CD4-positive, CD25-positive, alpha-beta regulatory T cell (primary cell): ENCODE results near the gene LRRTM3. TPM values are rescaled to one million over a fixed set of nuclear protein-coding genes. Genes with fewer than 3 reads are reported as not detected.

Experiments used
- ATAC-seq, 2 donors: fragments of 150-1000 bp; cut with Tn5 transposase; one replicate each; pipeline ENCODE4 v1.10.0; 2021; ENCODE audit warnings: low read depth in 2 of 2, moderate number of reproducible peaks in 2 of 2, moderate library complexity in 1 of 2
- DNase-seq, 3 donors: peaks; one replicate each; pipeline versions ENCODE4 v3.0.0 to v3.0.0-alpha.2; 2012 to 2022; ENCODE audit warnings: mixed read lengths in 1 of 3
- H3K27ac ChIP-seq: one replicate; pipeline ENCODE4 v1.7.0; 2013; ENCODE audit warnings: mild to moderate bottlenecking, low read length; ENCODE audit not compliant: insufficient read depth, poor library complexity, severe bottlenecking
- H3K27me3 ChIP-seq: one replicate; pipeline ENCODE4 v1.7.0; 2013; ENCODE audit warnings: low read length; ENCODE audit not compliant: control insufficient read depth, insufficient read depth
- H3K36me3 ChIP-seq: one replicate; pipeline ENCODE4 v1.7.0; 2013; ENCODE audit warnings: mild to moderate bottlenecking, low read length, moderate library complexity; ENCODE audit not compliant: control insufficient read depth, insufficient read depth
- H3K4me1 ChIP-seq: 2 replicates; pipeline ENCODE4 v1.7.0; 2013; ENCODE audit warnings: mild to moderate bottlenecking, low read length; ENCODE audit not compliant: insufficient read depth, control insufficient read depth, poor library complexity, severe bottlenecking
- H3K4me3 ChIP-seq: one replicate; pipeline ENCODE4 v1.7.0; 2013; ENCODE audit warnings: low read depth, mild to moderate bottlenecking, low read length, moderate library complexity
- H3K9me3 ChIP-seq, 2 experiments: 1 replicate in 1 of 2; 2 replicates in 1 of 2; pipeline ENCODE4 v1.7.0; 2013; ENCODE audit warnings: low read length in 2 of 2, mild to moderate bottlenecking in 1 of 2, moderate library complexity in 1 of 2; ENCODE audit not compliant: control insufficient read depth in 2 of 2
- H3K27ac Mint-ChIP-seq, 3 donors: one replicate each; pipeline ENCODE4 v1.8.0; 2020 to 2022; ENCODE audit warnings: mild to moderate bottlenecking in 3 of 3, mixed read lengths in 3 of 3, moderate library complexity in 2 of 3
- H3K27me3 Mint-ChIP-seq: one replicate; pipeline ENCODE4 v1.8.0; 2022; ENCODE audit warnings: mild to moderate bottlenecking, mixed read lengths
- H3K36me3 Mint-ChIP-seq: one replicate; pipeline ENCODE4 v1.8.0; 2020; ENCODE audit warnings: mixed read lengths
- H3K4me1 Mint-ChIP-seq, 4 donors: one replicate each; pipeline ENCODE4 v1.8.0; 2020 to 2022; ENCODE audit warnings: mixed read lengths in 4 of 4, mild to moderate bottlenecking in 1 of 4
- H3K4me3 Mint-ChIP-seq, 4 donors: one replicate each; pipeline ENCODE4 v1.8.0; 2020 to 2022; ENCODE audit warnings: mild to moderate bottlenecking in 4 of 4, mixed read lengths in 4 of 4, moderate library complexity in 3 of 4
- H3K9me3 Mint-ChIP-seq, 7 donors: one replicate each; pipeline ENCODE4 v1.8.0; 2020 to 2022; ENCODE audit warnings: mixed read lengths in 7 of 7, mild to moderate bottlenecking in 3 of 7, moderate library complexity in 2 of 7
- polyA plus RNA-seq, 4 donors: library from polyadenylated mRNA; unstranded; fragments of 300-500 nt; fragmentation: Illumina TruSeq; gene quantifications; one replicate each; pipeline ENCODE4 v1.2.3, GENCODE V29; 2021
- total RNA-seq: library from RNA; stranded (reverse); gene quantifications from one replicate; pipeline ENCODE4 v1.2.3, GENCODE V29; 2022

The LRRTM3 gene
- total and polyA plus RNA-seq, 5 donors from 2014 or later: not detected

- no peaks in the 10 kb centered on the region for H3K4me1 Mint-ChIP-seq
- peaks cover 4% of the 10 kb centered on the region for H3K27me3 Mint-ChIP-seq
- DNase-seq: no peak
- H3K27ac ChIP-seq: no peak overlapping the region
- H3K9me3 ChIP-seq: no peaks in the 10 kb centered on the region
- H3K27ac Mint-ChIP-seq: no peak overlapping the region
- no peak for ATAC-seq
- H3K36me3 ChIP-seq: no peaks in the 10 kb centered on the region
- H3K9me3 Mint-ChIP-seq: peaks cover 0 to 5% (median 0%) of the 10 kb centered on the region in 7 donors
- H3K4me1 ChIP-seq: no peaks in the 10 kb centered on the region
- no peaks in the 10 kb centered on the region for H3K27me3 ChIP-seq
- no peak overlapping the region for H3K4me3 Mint-ChIP-seq
- H3K4me3 ChIP-seq: no peak overlapping the region
- no peaks in the 10 kb centered on the region for H3K36me3 Mint-ChIP-seq
These were observed 175.1 kb downstream of the LRRTM3 start for GRCh38 chr10:67100951-67101350.

- Histone ChIP-seq H3K9me3 (no peaks in the 10 kb centered on the region), H3K4me3 (no peak overlapping the region), H3K4me1 (no peaks in the 10 kb centered on the region), H3K36me3 (no peaks in the 10 kb centered on the region), H3K27me3 (no peaks in the 10 kb centered on the region), H3K27ac (no peak overlapping the region)
- Mint-ChIP-seq H3K9me3 (no peaks in the 10 kb centered on the region), H3K27ac (no peak overlapping the region), H3K27me3 (no peaks in the 10 kb centered on the region), H3K4me1 (no peaks in the 10 kb centered on the region), H3K36me3 (no peaks in the 10 kb centered on the region), H3K4me3 (no peak overlapping the region)
- ATAC-seq (no peak), DNase-seq (no peak)
These were observed 181.8 kb downstream of the LRRTM3 start for GRCh38 chr10:67107670-67108069.

- H3K4me1 ChIP-seq: no peaks in the 10 kb centered on the region
- Mint-ChIP-seq H3K9me3 (no peaks in the 10 kb centered on the region), H3K4me3 (no peak overlapping the region), H3K36me3 (no peaks in the 10 kb centered on the region), H3K27ac (no peak overlapping the region), H3K27me3 (no peaks in the 10 kb centered on the region), H3K4me1 (no peaks in the 10 kb centered on the region)
- no peak for DNase-seq
- no peaks in the 10 kb centered on the region for H3K27me3 ChIP-seq
- H3K27ac ChIP-seq: no peak overlapping the region
- H3K4me3 ChIP-seq: no peak overlapping the region
- no peaks in the 10 kb centered on the region for H3K36me3 ChIP-seq
- no peaks in the 10 kb centered on the region for H3K9me3 ChIP-seq
- no peak for ATAC-seq
These were observed 184.4 kb downstream of the LRRTM3 start for GRCh38 chr10:67110286-67110685.

- no peaks in the 10 kb centered on the region for H3K27me3 Mint-ChIP-seq
- no peak overlapping the region for H3K4me3 Mint-ChIP-seq
- no peaks in the 10 kb centered on the region for H3K9me3 ChIP-seq
- no peaks in the 10 kb centered on the region for H3K27me3 ChIP-seq
- no peak overlapping the region for H3K27ac ChIP-seq
- H3K4me3 ChIP-seq: no peak overlapping the region
- H3K4me1 Mint-ChIP-seq: no peaks in the 10 kb centered on the region
- H3K36me3 ChIP-seq: no peaks in the 10 kb centered on the region
- no peaks in the 10 kb centered on the region for H3K36me3 Mint-ChIP-seq
- DNase-seq: no peak
- H3K27ac Mint-ChIP-seq: no peak overlapping the region
- no peak for ATAC-seq
- no peaks in the 10 kb centered on the region for H3K4me1 ChIP-seq
- H3K9me3 Mint-ChIP-seq: no peaks in the 10 kb centered on the region
These were observed 186.9 kb downstream of the LRRTM3 start for GRCh38 chr10:67112765-67113164.

GRCh38 chr10:67114945-67115344 lies 189.1 kb downstream of the LRRTM3 start:
- no peak overlapping the region for H3K27ac ChIP-seq
- H3K9me3 ChIP-seq: no peaks in the 10 kb centered on the region
- no peak for ATAC-seq
- no peak overlapping the region for H3K4me3 ChIP-seq
- H3K4me1 Mint-ChIP-seq: no peaks in the 10 kb centered on the region
- H3K27ac Mint-ChIP-seq: no peak overlapping the region
- DNase-seq: no peak
- no peak overlapping the region for H3K4me3 Mint-ChIP-seq
- H3K27me3 ChIP-seq: no peaks in the 10 kb centered on the region
- H3K36me3 Mint-ChIP-seq: no peaks in the 10 kb centered on the region
- H3K27me3 Mint-ChIP-seq: no peaks in the 10 kb centered on the region
- no peaks in the 10 kb centered on the region for H3K4me1 ChIP-seq
- H3K36me3 ChIP-seq: no peaks in the 10 kb centered on the region
- no peaks in the 10 kb centered on the region for H3K9me3 Mint-ChIP-seq

DNA sequence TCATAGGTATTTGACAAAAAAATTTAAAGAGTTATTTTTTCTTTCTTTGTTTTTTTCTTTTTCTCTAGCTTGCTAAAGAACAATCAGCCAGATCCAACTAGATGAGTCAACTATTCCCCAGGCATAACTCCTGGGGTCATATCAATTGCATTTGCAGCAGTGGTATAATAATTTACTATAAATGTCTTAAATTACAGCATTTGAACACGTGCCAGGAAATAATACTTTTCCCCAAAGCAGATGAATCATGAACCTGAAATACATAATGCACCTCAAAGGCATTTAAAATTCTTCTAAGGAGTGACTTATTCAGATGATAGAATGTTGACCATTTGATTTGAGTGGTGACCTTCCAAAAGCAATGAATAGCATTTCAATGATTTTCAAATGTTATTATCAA lies 190.1 kb downstream of the LRRTM3 start:
- Histone ChIP-seq H3K9me3 (no peaks in the 10 kb centered on the region), H3K4me1 (no peaks in the 10 kb centered on the region), H3K27ac (no peak overlapping the region), H3K36me3 (no peaks in the 10 kb centered on the region), H3K27me3 (no peaks in the 10 kb centered on the region), H3K4me3 (no peak overlapping the region)
- Mint-ChIP-seq H3K4me1 (no peaks in the 10 kb centered on the region), H3K9me3 (peaks cover 0 to under 1% (median 0%) of the 10 kb centered on the region in 7 donors), H3K4me3 (no peak overlapping the region), H3K36me3 (no peaks in the 10 kb centered on the region), H3K27me3 (no peaks in the 10 kb centered on the region), H3K27ac (no peak overlapping the region)
- no peak for DNase-seq
- ATAC-seq: no peak

GRCh38 chr10:67119651-67120050 lies 193.8 kb downstream of the LRRTM3 start:
- Mint-ChIP-seq H3K27me3 (no peaks in the 10 kb centered on the region), H3K27ac (no peak overlapping the region), H3K4me3 (no peak overlapping the region), H3K36me3 (no peaks in the 10 kb centered on the region), H3K4me1 (no peaks in the 10 kb centered on the region), H3K9me3 (peaks cover 0 to 2% (median 0%) of the 10 kb centered on the region in 7 donors)
- H3K9me3 ChIP-seq: no peaks in the 10 kb centered on the region
- no peaks in the 10 kb centered on the region for H3K4me1 ChIP-seq
- no peaks in the 10 kb centered on the region for H3K36me3 ChIP-seq
- H3K27me3 ChIP-seq: no peaks in the 10 kb centered on the region
- ATAC-seq (no peak), DNase-seq (no peak)
- no peak overlapping the region for H3K27ac ChIP-seq
- no peak overlapping the region for H3K4me3 ChIP-seq

GRCh38 chr10:67127441-67127840 lies 201.6 kb downstream of the LRRTM3 start:
- no peak overlapping the region for H3K4me3 Mint-ChIP-seq
- no peaks in the 10 kb centered on the region for H3K4me1 Mint-ChIP-seq
- H3K27me3 Mint-ChIP-seq: no peaks in the 10 kb centered on the region
- Histone ChIP-seq H3K9me3 (no peaks in the 10 kb centered on the region), H3K27me3 (no peaks in the 10 kb centered on the region), H3K4me1 (no peaks in the 10 kb centered on the region), H3K27ac (no peak overlapping the region), H3K4me3 (no peak overlapping the region), H3K36me3 (no peaks in the 10 kb centered on the region)
- no peak for DNase-seq
- no peak for ATAC-seq
- peaks cover 0 to 9% (median 0%) of the 10 kb centered on the region in 7 donors for H3K9me3 Mint-ChIP-seq
- no peak overlapping the region for H3K27ac Mint-ChIP-seq
- H3K36me3 Mint-ChIP-seq: no peaks in the 10 kb centered on the region
